Stimulated activated CD8-positive, alpha-beta memory T cell treated with anti-CD3 and anti-CD28 coated beads, Interleukin-7, amount 100 ng/mL, for 1 hour (primary cell): ENCODE measurements around the gene LRRC10B.

Source experiments
- DNase-seq, 2 donors: peaks; one replicate each; pipeline ENCODE4 v3.0.0-alpha.2; 2020; ENCODE audit warnings: low read depth in 2 of 2

LRRC10B gene

DNA sequence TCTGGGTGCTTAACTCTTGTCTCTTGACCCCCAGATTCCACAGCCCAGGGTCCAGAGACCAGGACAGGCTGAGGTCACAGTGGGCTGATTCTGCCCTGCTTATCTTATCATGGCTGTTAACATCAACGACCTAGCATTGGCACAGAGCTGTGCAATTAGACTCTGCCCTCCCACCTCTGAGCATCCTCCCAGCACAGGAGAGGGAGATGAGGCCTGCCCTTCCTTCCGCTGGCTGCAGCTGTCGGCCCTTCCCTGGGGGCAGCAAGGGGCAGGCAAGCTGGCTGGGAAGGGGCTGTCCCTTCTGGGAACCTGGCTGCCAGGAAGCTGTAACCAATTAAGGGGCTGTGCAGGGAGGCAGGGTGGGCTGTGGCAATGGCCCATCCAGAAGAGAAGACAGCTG lies 22.5 kb downstream of the LRRC10B start:
- DNase-seq, result no peak

DNA sequence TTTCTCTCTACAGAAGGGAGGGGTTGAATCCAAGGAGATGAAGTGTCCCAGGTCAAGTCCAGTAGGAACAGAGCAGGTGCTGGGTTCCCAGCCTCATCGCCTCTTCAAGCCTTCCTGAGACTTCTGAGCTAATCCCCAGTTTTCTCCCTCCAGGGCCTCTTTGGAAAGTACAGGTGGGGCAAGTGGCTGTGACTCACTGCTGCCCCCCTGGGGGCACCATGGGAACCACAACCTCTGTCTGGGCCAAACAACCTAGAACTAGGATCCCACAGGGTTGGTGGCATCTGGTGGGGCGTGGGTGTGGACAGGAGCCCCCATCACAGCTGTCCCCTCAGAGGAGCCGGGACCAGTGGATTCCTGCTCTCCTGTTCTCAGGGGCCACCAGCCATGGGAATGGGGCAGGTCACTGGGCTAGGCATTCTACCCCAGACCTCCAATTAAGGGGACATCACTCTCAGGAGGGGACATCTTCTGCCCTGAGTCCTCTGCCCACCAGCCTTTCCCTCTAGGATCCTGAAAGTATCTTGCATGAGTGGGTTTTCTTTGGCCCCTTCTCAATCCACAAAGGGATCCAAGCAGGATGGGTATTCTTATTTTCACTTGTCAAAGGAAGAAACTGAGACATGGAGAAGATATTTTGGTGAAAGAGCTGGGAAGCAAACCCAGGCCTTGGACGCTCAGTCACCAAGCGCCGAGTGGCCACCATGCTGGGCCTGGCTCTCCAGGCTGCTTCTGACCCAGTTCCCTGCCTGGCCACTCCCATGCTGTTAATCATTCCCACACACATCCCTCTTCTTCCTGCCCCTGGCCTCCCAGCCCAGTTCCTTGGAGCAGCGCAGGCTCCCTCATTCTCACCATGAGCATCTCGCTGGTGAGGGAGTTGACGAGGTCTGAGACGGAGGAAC lies 23.8 kb downstream of the LRRC10B start:
- DNase-seq, result peak in 1 of 2 donors; percentile 10

DNA sequence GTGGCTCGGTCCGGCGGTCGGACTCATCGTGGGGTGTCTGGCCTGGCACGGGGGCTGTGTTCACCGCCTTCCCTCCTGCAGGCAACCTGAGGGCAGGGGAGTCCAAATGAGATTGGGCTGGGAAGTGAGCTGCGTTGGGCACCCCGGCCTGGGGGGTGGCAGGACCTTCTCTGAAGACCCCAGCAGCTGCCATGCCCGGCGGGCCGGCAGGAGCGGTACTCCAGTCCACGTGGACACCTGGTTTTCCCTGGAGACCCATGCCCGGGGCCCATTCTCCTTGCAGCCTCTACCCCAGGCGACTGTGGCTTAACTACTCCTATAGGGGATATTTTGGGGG lies 24.5 kb downstream of the LRRC10B start:
- no peak for DNase-seq

DNA sequence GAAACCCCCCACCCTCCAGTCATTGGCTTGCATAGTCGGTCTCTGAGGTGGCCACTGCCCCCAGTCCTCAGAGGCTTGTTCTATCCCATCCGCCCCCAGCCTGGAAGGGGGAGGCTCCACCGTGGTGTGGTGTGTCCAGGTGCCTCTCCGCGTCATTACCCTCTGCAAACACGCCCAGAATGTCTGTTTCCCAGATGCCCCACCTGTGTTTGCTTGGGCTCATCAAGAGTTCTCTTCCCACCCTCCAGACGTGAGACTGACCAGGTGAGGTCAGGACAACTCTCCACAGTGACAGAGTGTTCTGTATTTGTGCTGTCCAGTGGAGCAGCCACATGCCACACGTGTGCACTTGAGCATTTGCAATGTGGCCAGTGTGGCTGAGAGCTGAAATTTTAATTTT lies 24.9 kb downstream of the LRRC10B start:
- no peak for DNase-seq

DNA sequence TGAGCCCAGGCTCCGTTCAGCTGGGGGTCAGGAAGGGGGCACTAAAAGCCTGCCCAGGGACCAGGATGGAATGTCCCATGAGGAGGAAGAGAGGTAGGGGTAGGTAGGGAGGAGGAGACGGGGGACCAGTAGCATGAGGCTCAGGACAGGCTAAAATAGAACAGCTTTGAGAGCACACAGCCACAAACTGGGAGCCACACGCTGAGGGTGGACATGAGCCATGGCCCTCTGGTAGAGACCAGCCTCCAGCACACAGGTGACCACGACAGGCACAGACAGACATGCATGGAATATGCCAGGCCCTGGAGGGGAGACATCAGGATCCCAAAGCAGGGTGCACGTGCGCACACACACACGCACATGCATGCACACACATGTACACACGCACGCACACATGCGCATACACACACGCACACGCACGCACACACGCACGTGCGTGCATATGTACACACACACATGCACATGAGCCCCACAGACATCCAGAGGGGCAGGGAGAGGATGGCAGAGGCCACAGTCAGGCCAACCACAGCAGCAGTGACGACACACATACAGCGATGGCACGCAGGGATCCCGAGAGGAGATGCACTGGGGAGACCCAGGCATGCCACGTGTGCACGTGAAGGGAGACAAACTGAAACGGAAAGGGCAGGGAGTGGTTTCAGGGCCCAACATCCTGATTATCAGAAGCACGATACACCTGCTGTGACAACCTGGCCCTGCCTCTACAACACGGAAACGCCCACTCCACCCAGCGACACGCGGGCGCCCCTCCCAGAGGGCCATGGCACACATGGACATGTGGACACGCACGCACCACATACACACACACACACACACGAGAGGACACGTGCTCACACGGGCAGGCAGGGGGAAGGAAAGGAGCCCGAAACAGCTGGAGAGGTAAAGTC lies 25.7 kb downstream of the LRRC10B start:
- DNase-seq, result no peak

DNA sequence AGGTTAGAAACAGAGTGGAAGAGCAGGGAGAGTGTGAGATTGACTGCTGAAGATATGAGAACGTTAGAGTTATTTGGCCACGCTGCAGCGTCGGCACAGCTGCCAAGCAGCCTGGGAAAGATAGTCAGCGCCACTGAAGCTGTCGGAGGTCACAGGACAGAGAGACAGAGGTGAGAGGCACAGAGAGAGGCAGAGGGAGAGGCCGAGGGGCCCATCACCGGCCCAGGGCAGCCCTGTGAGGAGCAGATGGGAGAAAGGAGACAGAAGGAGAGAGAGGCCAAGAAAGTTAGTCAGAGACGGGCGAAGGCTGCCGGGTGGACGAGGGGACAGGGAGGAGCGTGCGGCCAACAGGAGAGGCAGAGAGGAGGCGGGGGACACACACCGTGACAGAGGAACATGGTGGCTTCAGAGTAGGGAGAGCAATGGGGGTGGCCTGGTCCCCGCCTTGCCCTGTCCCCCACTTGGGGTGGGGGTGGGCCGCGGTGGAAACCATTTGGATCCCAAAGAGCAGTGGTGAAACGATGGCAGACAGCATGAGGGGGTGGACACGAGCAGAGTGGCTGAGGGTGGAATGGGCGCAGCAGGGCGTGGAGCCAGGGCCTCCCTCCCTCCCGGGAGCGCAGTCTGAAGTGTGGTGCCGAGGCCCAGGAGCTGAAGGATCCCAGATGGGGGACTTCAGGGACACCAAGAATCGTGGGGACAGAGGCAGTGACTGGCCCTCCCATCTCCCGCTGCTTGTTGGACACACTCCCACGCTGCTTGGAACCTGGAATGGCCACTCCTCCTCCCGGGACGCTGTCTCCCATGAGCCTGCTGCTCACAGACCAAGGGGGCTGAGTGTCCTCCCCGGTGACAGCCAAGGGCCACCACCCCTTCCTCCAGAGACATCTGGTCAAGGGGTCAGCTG lies 26.6 kb downstream of the LRRC10B start:
- DNase-seq, result no peak

DNA sequence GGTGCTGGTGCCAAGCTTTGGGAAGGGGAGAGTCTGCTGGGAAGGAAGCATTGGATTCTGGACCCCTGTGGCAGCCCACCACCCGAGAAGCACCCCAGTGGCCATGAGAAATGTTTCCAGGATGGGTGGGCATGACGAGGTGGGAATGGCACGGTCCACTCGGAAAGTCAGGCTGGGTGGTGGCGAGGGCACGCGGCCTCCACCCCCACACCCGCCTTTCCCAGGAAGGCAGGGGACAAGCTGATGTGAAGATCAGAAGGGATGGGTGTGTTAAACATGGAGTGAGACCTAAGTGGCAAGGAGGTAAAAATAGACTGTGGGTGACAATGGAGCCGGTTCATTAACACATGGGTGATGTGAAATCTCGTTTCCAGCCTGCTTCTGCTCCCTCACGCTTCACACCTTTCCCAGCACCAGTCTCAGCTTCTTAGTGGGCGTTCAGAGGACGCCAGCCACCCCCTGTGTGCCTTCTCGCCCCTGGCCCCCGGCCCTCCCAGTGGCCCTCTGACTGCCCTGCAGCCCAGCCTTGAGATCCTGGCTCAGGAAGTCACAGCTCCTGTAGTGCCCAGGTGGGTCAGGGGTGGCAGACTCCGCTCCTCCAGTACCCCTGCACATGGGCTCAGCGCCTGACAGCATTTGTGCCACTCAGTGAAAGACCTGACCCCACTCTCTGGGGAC lies 27.6 kb downstream of the LRRC10B start:
- no peak for DNase-seq

DNA sequence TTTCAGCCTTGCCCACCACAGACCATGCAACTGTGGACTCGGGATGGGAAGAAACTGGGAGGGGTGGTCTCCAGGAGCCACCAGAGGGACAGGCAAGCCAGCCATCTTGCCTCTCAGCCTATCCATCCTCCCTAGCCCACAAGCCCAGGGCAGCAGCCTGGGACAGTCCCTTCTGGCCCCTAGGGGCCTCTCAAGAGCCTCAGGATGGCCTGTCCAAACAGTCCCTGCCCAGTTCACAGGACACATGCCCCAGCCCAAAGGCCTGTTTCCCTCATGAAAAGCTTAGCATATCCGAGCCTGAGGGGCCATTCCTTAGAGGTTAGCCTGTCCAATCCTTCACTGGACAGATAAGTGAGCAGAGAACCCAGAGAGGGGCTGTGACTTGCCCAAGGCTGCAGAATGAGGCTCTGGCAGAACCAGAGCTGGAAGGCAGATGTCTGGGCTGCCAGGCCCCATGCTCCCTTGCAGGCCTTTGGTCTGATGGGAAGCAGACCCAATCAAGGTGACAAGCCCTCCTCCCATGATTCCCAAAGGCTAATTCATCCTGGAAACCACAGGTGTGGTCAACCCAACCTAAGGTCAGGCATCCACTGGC lies 28.2 kb downstream of the LRRC10B start:
- DNase-seq, result no peak

DNA sequence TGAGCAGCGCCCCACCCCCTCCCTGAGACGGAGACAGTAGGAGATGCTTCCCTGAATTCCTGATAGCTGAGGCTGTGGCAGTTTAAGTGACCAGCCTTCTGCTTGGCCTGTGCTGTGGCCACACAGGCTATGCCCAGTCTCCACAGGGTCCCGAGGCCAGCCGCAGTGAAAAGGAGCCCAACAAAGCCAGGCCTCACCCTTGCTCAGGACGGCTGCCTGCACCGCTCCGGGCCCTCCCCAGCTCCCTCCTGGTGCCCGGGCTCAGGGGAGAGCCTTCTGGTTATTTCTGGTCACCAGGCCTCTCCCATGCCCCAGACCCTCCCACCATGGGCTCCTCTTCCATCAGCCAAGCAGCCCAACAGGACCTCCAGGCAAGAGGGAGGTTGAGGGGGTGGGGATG lies 28.8 kb downstream of the LRRC10B start:
- no peak for DNase-seq

DNA sequence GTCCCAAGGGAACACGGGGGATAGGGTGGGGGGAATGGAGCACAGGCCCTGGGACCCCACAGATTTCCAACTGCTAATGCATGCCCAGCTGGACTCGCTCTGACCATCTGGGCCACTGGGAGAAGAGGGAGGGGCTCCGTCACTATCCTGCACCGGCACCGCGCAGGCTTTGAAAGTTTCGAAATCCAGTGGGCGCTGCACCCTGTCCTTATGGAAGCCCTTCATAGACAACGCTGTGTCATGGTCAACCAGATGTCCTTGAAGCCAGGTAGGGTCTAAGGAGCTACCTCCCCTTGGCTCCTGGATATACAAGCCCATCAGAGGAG lies 30.1 kb downstream of the LRRC10B start:
- no peak for DNase-seq

DNA sequence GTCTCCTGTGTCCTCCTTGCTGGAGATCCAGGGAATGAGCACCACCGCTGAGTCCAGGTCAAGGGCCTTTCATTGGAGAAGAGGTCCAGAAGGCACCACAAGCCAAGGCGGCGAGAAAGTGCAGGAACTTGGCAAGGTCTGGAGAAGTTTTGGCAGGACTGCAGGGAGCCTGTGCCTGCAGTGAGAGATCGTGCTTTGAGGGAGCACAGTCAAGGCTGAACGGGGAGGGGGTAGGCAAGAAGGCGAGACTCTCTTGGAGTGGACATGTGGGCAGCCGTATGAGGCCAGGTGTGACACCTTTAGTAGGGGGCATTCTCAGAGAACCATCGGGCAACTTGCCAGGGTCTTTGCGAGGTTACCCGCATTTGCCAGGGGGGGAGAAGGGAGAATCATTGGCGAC lies 30.5 kb downstream of the LRRC10B start:
- no peak for DNase-seq

DNA sequence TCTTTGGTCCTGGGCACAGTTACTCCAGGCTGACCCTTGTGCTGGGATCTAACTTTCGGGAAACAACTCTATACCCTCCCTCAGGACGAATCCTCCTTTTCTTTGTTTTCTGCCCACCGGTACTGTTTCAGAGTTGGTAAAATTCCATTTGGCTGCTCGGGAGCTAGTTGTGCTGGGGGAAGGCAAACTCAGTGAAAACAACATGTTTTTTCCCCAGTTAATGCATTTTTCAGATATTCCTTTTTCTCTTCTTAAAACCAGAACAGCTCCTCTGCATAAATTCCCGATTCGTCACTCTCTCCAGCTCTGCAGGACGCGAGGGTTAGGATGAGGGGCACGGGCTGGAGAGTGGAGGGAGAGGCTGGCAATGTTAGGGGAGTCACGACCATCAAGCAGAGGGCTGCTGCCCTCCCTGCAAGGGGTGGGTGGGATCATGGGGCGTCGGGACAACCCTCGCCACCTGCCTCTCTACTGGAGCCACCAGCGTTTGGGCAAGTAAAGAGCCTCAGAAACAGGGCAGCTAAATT lies 31.3 kb downstream of the LRRC10B start:
- DNase-seq, result no peak

DNA sequence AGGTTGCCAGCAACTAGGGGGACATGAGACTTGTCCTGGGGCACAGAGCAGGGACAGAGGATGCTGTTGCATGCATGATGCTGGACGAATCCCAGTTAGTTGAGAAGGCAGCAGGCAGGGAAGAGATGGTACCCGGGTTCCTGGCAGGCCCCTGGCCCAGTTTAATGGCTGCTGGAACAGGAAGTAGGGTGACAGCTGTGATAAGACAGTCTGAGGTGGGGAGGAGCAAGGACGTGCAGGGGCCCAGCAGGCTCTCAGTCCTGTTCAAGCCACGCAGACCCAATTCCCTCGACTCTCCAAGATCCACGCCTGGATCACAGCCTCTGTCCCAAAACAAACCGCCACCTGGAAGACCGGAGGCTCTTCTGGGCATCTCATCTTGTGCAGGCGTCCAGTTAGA lies 32.0 kb downstream of the LRRC10B start:
- DNase-seq, result no peak

DNA sequence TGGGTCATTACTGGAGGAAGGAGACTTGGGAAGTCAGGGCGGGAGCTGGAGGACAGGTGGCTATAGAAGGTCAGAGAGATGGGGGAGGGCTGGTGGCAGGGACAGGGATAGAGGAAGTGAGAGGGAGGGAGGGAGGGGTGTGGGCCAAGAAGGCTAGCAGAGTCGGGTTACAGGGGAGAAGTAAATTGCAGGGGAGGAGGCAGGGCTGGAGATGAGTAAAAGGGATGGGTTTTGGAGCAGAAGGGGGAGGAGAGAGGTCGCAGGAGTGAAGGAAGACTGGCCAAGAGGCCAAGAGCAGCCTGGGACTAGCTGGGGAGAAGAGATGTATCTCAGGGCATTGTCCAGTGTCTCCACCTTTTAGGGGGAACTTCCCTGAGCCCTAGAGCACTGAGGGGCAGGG lies 33.0 kb downstream of the LRRC10B start:
- DNase-seq, result no peak

DNA sequence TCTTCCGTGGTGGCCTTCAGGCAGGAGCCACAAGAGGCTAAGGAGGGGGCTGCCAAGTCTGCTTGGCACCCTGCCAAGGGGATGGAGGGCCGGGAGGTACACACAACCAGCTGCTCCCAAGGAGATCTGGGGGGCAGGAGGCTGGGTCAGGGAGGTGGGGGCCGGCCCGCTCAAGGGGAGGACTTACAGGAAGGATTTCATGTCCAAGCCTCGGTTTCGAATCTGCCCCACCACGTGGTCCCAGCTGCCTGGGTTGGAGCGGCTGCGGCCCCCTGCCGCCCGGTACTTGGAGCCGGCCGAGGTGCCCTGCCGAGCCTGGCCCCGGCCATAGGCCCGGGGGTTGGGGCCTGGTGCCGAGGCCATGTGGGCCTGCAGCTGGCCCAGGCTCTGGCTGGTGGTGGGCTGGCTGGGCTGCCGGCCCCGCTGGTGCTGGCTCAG lies 33.5 kb downstream of the LRRC10B start:
- DNase-seq, result no peak

DNA sequence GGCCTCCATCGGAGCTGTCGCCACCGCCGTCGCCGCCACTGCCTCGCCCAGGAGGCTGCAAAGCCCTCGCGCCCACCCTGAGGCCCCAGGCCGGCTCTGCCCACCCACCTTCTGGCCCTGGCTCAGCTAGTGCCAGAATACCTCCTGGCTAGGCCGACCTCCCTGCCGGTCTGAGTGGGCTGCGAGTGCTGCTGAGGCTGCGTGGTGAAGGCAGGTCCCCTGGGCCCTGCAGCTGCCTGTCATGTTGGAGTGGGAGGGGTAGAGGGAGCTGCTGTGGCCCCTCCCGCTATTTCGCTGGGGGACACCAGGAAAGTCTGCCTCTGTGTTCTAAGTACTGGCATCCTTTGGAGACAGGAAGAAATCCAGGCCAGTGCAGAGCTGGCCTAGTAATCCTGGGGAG lies 34.2 kb downstream of the LRRC10B start:
- no peak for DNase-seq

DNA sequence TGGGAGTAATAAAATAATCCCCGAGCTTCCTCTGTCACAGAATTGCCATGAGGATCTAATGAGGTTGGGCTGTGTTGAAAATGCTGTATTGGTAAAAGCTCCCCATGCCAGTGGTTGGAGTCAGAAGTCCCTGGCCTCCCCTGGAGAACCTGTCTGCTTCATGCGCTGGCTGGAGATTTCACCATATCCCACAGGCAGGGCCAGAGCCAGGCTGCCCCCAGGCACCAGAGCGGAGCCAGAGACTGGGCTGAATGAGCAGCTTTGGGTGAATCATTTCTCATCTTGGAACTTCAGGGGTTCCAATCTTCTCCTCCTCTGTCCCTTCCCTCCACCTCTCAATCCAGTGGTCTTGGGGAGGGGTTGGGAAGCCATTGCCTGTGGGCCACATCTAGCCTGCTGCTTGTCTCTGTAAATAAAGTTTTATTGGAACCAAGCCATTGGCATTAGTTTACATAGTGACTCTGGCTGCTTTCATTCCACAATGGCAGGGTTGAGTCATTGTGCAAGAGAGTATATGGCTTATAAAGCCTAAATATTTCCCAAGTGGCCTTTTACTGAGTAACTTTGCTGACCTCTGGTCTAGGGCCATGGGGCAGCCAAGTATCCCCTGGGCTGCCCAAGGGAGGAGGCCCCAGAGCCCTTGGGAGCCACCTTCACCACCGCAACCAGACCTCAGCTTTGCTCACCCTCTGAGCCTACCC lies 35.2 kb downstream of the LRRC10B start:
- DNase-seq, result no peak

DNA sequence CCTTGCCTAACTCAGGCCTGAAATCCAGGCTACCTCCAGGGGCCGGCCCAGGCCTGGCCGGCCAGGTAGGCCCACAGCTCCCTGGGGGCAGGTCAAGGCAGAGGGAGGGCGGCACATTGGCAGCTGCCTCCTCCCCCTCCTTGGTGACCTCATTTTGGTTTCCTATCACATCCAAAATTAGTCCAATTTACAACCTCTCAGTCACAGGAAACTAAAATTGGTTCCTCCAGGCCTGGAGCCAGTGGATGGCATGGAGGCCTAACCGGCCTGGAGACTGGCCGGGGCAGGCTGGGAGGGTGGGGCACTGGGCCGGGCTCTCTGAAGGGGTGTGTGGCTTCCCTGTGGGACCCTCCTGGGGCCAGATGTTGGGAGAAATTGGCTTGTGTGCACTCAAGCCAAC lies 35.9 kb downstream of the LRRC10B start:
- no peak for DNase-seq

DNA sequence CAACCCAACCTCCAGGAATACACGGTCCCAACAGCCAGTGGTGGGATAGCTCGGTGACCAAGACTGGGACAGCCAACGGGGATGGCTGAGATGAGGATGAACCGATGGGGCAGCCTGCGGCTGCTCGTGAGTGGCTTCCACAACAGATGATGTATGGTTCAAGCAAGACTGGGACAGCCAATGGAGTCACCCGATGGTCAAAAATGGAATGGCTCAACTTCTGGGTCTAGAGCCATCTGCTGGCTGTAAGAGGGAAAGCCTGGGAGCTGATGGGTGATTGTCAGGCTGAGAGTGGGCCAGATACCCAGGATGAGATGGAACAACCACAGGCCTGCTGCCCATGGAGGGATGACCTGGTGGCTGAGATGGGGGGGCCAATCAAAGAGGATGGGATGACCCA lies 36.8 kb downstream of the LRRC10B start:
- DNase-seq, result no peak

DNA sequence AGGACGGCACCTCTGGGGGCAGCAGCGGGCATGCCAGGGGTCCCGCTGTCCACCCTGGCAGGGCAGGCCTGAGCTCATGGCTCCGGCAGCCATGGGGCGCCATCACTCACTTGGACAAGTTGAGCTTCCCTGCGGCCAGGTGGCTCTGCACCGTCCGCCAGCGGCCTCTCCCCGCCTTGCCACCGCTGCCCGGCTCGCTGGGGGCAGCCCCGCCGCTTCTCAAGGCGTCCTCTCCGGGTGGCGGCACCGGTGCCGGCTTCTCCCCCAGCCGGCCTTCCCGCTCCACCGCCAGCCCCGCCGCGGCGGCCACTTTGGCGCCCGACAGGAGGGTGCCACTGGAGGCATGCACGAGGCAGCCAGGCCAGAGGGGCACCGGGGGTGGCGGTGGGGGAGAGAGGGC lies 37.4 kb downstream of the LRRC10B start:
- no peak for DNase-seq
